GM19240 (cell line): ENCODE measurements around the gene TBX20.
"Not testable (repeated sequence)": the region's sequence is repeated elsewhere in the genome, so short reads cannot be mapped to it uniquely, and the experiment has no call there.

ENCODE experiments used
- DNase-seq: peaks from one replicate; pipeline ENCODE4 v3.0.0; 2011; ENCODE audit warnings: low spot score; ENCODE audit not compliant: insufficient read length

The TBX20 gene

DNA sequence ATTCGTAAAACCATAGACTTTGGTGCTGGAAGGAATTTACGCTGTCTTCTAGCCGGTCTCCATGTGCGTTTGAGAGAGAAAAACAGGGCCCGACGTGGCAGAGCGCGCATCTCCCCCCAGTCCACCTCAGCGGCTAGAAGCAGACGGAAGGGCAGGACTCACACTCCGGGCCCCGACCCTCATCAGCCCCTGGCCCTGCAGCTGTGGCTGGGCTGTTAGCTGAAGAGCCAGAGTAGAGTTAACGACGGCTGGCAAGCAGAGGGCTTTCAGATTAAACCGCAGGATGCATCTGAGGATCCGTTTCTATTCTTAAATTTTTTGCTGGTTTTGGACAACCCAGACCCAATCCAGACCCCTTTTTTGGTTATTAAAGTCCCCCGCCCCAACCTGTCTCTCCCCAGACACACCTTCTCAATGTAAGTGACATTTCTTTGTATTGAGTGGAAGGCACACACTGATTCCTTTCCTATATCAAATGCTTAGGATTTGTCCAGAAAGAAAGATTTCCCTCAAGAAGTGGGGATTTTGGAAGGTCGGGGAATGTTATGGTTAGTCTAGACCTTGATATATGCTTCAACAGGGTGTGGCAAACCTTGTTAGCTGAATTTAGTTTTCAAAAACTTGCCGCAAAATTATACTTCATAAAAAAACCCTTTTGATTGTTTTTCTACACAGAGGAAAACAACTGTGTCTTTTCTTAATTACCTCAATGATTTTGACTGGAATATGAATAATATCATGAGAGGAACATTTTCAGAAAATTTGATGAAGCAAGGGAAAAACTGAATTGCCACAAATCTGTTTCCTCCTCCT is 1.7 kb upstream of the TBX20 start:
- DNase-seq, result no peak

DNA sequence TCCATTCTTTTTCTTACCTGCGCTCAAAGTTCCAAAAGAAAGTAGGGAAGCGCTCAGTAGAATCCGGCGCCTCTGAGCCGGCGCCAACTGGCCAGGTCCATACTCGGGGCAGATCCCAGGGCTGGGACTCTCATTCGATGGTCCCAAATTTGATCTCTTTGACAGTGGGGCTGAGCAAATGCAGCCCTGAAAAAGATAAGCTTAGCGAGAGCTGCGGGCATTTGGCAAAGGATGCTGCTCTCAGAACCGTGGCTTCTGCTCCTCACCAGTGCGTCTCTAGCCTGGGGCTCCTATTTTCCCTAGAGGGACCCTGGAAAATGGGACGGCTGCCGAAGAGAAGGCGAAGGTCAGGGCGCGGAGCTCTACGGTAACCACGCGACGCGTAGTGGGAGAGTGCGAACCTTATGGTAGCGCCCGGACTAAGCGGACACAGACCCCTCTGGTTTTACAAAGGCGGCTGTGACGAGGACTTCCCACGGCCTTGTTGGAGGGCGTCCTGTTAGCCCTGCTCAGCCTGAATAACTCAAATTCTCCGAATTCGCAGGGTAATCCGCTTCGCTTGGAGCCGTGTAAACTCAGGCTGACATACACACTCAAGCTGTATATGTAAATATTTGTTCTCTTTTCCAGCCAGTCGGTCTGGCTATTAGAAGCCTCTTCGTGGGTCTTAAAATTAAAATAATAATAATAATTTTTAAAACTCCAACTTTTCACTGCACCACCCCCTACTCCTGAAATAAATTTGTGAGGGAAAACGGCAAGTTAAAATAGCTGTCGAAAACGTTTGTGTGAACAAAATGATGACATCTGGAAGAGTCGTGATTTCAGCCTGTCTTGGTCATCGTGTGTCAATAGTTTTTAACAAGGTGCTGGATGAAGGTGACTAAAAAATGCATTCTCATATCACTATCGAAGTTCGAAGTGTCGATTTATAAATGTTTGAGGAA is 869 bp upstream of the TBX20 start:
- no peak for DNase-seq

DNA sequence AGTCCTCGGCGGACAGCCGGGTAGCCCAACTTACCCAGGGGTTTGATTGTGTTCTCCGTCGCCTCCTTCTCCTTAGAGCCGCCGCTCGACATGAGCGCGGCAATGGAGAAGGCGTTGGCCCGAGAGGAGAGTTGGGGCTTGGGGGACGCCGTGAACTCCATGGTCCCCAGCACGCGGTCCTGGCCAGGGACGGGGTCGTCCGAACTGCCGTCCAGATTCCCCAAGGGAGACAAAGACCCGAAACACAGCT is 515 bp downstream of the TBX20 start:
- no peak for DNase-seq

DNA sequence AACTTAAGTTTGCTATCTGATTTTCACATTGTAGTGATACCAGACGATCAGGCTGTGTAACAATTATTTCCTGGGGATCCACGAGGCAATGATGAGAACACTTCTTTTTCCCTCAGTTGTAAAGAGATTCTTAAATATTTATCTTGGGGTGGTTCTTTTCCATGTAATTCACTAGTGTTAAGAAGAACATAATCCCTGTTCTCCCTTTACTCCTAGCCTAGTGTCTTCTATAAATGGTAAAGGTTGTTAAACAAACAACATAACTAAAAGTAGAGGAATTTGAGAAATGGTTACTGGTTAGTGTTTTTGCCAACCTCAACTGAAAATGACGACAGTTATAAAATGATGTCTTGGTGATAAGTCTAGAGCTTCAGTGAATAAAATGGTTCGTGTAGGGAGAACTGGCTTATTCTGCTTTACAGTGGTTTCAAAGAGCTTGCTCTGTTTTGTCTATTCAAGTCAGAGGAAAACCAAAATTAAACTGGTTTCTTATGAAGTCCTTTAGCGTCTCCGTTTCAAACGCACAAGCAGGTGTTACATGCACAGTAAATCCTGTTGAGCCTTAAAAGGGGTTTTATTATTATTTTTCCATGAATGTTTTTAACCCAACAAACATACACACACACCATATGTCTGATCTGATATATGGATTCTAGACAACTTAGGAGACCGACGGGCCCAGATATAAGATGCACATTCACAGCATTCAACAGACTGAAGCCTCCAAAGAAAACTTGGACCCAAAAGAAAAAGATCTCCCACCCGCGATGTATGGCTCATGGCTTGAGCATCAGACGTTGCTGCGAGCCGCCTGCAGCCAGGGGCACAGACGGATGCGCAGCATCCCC is 1.1 kb downstream of the TBX20 start:
- DNase-seq, result no peak

DNA sequence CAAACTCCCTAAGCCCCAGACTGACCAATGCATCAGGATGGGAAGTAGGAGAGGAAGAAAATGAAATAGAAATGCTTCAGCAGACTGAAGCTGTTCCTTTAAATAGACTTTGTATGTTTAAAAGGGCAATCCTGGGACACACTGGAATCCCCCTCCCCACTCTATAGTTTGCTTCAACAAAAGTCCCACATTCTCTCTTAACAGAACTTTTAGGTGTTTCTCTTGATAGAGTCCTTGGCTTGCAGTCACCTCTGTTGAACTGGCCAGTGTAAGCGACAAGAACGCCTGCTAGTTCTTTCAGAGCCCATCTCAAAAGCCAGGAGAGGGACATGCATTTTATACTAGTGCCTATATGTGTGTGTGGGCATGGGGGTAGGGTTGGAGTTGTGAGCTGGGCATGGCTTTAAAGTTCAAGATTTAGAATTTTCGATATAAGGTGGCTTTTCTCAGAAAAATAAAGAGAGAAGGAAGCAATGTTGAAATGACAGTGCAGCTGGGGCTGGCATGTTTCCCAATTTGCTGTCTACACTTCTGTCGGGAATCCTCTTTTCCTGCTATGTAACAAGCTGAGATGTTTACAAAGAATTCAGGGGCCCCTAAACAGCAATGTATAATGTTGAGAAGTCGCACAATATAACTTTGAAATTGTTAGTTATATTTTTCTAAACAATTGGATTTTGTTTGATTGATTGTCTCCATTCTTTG is 2.1 kb downstream of the TBX20 start:
- DNase-seq, result no peak

DNA sequence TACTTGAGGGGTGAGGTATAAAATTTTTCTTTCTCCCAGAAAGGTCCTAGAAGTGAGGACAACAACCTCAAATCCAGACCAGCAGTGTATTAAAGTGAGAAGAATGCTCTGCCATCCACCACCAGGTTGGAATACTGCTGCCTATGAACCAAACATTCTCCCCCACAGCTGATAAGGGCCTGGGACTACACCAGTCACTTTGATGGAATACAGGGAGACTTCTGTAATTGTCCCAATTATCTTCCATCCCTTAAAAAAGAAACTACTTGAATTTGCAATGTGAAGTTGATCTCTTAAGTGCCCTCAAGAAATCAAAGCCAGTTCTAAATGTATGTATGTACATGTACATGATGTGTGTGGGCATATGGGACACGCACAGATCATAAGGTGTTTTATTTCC is 3.0 kb downstream of the TBX20 start:
- no peak for DNase-seq

DNA sequence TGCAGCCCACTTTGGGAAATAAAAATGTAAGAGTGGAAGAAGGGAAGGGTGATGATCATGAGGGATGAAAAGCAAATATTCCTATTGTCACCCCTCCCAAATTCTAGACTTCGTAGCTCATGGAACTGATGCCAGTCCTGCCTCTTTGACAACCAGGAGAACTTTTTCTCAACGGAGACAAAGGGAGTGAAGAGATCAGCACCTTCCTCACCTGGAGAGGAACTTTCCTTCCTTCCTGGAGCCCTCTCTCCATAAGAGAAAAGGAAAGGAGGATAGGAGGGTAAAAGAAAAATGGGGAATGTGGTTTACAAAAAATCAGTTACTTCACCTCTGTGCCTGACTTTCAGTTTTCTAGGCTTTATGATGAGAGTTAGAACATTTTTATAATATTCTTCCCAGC is 3.4 kb downstream of the TBX20 start:
- no peak for DNase-seq

DNA sequence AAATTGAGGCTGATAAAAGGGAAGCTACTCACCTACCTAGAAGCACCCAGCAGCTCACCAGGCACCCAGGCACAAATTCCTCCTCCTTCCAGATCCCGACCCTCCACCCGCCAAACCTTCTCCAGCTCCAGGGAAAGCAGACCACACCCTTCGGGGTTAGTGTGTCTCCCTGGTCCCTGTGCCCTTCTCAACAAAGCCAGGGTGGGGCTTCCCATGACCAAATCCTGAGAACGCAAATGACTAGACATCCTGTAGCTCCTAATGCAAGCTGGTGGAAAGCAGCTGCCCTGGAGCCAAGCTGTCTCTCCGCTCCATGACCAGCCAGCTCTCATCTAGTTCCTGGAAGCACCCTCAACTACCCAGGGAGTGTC is 4.4 kb downstream of the TBX20 start:
- DNase-seq, result no peak

DNA sequence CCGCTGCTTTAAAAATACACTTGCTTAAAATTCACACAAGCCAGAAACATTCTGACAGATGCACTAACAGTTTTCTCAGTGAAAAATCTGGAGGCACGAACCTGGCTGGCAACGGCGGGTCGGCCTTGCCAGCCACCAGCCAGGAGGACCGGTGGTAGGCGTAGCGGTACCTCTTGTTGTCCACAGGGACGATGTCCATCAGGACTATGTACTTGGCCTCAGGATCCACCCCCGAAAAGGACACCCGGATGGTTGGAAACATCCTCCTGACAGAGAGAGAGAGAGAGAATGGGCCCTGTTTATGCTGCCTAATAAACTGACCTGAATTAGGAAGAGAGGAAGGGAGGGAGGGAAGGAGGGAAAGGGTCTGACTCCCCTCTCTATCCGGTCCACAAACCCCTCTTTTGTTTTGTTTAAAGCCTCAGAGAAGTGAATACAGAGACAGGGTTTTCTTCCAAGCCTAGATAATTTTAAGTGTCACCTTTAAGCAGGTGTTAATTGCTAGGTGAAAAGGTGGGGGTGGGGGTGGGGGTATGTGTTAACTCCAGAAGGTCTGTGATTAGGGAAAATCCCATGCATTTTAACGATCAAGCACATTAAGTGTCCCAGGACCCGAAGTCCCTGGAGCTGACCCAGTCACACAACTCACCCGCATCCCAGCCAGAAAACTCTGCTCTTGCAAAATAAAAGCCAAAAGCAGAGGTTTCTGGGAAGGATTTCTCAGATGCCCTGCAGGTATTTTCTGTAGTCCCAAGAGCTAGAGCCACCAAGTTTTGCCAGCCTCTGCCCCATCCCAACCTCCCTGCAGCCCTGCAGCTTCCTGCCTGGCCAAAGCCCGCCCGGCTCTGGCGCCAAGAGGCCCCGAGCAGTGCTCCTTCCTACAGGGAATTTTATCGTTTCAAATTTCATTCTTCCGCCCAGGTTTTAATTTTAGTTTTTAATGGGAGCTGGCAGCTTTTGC is 5.0 kb downstream of the TBX20 start:
- DNase-seq, result no peak

DNA sequence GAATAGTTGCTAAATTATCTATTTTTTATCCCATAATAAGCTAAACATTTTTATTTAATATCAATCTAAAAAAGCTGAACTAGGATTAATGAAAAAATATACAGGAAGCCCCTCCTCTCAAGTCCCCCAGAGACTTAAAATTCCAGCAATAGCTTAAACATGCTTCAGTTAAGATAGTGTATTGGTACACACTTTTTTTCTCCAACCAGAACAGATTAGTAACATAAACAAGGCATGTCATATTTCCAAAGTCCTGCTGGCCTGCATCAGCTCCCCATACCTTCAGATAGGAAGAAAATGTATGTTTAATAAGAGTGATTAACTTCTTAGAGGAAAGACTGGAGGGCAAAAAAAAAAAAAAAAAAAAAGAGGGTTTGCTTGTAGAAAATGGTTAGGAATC is 7.1 kb downstream of the TBX20 start:
- DNase-seq, result no peak

DNA sequence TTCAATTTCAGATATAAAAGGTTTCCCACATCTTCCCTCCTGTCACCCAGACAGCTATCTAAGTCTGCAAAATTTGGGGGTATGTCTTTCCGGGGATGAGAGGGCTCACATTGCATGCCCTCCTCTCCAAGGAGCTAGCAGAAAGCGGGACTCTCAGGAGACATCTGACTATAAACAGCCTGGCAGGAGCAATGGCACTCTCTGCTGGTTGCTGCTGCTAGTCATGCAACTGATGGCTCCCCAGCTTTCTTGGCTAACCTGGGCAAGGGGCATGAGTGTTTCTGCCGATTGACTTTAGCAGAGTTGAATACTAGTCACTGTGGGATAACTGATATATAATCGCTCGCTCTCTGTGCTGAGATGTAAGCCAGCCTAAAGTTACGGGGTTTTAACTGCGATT is 12.0 kb downstream of the TBX20 start:
- DNase-seq, result no peak

DNA sequence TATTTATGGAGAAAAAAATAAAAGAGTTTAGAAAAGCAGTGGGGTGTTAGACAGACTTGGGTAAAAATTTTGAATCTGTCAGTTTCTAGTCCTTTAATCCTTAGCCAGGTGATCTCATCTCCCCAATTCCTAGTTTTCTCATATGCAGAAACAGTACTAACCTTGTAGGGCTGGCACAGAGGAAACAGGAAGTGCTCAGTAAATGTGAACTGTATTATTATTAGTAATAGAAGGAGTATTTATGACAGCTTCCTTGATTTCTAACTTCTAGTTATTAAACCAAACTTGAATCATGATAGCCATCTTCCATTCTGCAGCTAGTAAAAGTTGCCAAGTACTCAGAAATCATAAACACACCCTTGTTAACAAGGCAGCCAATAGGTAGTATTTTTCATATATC is 12.5 kb downstream of the TBX20 start:
- no peak for DNase-seq

DNA sequence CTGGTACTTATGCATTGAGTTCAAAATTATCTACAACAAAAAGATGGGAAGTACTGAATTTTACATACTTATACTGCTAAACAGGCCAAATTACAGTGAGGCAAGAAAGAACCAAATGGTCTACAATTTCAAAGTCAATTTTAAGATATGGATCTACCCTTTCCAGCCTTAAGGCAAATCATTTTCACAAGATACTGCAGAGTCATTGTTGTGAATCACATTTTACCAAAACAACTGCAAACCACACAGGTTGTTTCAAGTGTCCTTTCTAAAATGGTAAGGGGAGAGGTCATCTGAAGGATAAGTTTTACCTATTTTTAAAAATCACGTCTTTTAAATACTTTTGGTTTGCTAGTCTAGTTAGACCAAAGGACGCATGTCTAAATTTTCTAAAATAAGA is 12.9 kb downstream of the TBX20 start:
- DNase-seq, result not testable (repeated sequence)

DNA sequence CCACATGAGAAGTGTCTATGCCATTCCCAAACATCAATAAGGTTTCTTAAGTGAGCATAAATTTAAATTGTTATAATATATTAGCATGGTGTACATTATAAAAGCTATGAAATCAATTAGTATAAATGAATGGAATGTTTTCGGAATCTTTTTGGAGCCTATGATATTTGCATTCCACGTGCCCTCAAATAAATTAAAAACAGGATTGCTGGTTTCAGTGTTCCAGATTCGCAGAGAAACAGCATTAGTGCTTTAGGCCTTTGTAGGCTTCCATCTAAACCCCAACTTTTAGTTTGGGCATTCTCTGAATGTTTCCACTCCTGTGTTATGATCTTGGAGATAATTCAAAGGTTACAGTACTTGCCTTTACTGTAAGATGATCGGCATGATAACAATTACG is 15.4 kb downstream of the TBX20 start:
- not testable (repeated sequence) for DNase-seq

DNA sequence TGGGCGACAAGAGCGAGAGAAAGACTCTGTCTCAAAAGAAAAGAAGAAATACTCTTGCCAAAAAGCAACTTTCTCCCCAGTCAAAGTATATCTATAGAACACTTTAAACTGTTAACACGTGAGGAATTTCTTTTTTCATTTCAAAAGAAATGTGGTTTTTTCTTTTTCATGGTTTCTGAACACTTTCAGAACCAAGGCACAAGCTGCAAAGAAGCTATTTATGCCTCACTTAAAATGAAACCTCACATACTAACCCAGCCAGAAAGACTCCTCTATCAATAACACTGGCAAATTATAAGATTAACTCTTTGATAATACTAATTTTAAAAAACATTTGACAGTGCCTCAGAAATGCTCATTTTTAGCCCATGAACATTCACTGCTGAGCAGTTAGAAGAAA is 20.9 kb downstream of the TBX20 start:
- no peak for DNase-seq

DNA sequence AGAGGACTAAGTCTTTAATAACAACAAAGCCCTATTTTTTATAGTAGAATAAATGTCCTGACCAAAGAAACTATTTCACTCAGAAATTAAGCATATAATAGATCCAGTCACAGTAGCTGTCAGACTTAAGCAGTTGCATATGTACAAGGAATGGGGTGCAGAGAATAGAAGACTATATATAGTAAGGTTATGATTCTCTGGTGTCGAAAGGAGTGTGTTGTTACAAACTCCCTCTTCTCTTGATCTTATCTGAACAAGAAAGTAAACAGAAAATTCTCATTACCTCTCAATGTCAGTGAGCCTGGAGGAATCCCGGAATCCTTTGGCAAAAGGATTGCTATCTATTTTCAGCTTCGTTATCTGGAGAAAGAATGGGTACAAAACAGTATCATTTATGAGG is 22.7 kb downstream of the TBX20 start:
- DNase-seq, result not testable (repeated sequence)

DNA sequence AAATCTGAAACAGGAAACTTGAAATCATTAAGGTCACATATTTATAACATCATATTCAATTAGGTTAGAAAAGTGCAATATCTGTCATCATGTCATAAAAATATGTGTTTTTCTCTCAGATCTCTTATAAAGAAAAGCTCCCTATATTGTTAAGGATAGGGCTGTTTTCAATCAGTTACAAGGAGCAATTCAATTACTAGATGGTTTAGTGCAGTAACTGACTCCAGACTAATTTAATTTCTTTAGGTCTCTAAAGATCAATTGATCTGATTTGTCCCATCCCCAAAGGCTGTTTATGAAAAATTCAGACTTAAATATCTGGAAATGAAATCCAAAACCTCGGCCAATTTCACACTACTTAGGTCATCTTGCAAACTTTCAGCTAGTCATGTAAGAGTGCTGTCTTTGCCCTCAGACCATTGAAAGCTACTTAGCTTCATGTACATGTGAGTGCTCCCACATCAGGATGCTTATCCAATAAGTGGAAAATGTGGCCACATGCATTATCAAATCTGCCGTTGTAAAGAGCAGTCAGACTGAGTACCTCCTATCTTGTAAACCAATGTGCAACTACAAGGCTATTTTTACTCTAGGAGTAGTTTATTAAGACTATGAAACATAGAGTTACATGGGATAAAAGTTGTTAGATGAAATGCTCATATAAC is 24.7 kb downstream of the TBX20 start:
- DNase-seq, result not testable (repeated sequence)

DNA sequence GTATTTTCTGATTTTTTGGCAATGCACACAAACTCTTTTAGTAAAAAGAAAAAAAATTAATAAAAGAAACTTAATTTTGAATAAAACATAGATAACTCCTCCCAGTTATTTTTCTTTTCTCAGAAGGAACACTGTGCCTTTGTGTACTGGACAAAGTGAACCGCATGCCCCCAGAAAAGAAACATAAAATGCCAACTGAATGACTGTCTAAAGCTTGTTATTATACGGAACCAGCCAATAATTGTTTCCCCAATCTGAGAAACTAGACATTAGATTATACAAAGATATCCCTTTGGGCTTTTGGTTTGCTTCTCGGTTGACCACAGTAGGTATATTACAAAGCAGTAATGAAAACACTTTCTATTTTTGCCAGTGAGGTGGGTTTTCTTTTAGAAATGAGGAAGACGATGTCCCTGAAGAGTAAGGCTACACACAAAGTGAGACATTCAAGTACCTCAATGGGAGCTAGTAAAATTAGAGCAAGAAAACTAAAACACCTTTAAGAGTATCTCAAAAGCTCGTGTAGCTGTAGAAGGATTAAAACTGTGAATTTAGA is 25.3 kb downstream of the TBX20 start:
- not testable (repeated sequence) for DNase-seq

DNA sequence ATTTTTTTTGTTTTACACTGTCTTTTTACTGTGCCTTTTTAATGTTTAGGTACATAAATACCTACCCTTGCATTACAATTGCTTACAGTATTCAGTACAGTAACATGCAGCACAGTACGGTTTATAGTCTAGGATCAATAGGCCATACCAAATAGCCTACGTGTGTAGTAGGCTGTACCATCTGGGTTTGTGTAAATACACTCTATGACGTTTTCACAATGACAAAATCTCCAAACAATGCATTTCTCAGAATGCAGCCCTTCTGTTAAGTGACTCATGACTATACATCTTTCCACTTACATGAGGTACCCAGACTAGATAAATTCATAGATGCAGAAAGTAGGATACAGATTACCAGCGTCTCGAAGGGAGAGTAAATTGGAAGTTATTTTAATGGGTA is 26.5 kb downstream of the TBX20 start:
- not testable (repeated sequence) for DNase-seq
